HG02943 (cell line): ENCODE data around the gene UTP18.
A peak's percentile ranks its signal among the peaks of the same experiment; 100 is the strongest.
"Not testable (repeated sequence)": the region's sequence is repeated elsewhere in the genome, so short reads cannot be mapped to it uniquely, and the experiment has no call there.

Source experiments
- ATAC-seq: cut with Tn5 transposase; IDR thresholded peaks from one replicate; pipeline ENCODE4 v1.9.1; 2021; ENCODE audit warnings: mild to moderate bottlenecking, low read depth, moderate library complexity; ENCODE audit not compliant: unreplicated experiment

Gene UTP18

GRCh38 chr17:51258756-51259563 is 1.4 kb upstream of the UTP18 start:
- ATAC-seq = no peak

GRCh38 chr17:51259564-51260236 is 646 bp upstream of the UTP18 start, which contains the start of gene MBTD1:
MBTD1 (minus strand) TSS chr17:51260049; CDS start chr17:51225161, 34,888 bp downstream.
- ATAC-seq = peak; percentile 82

GRCh38 chr17:51261024-51261963 is 948 bp downstream of the UTP18 start:
- ATAC-seq = no peak

GRCh38 chr17:51263006-51263405 is 2.7 kb downstream of the UTP18 start:
- ATAC-seq = no peak

- ATAC-seq = not testable (repeated sequence)
Observed at GRCh38 chr17:51264466-51264865, 4.1 kb downstream of the UTP18 start.

GRCh38 chr17:51269991-51270390 is 9.6 kb downstream of the UTP18 start:
- ATAC-seq = no peak

GRCh38 chr17:51270636-51271035 is 10.3 kb downstream of the UTP18 start:
- no peak for ATAC-seq

- ATAC-seq = no peak
Observed at GRCh38 chr17:51272812-51273211, 12.5 kb downstream of the UTP18 start.

- no peak for ATAC-seq
Observed at GRCh38 chr17:51275381-51275780, 15.0 kb downstream of the UTP18 start.

GRCh38 chr17:51279183-51279582 is 18.8 kb downstream of the UTP18 start:
- ATAC-seq = no peak

GRCh38 chr17:51287412-51287811 is 27.1 kb downstream of the UTP18 start:
- no peak for ATAC-seq

GRCh38 chr17:51289696-51290111 is 29.4 kb downstream of the UTP18 start:
- no peak for ATAC-seq

- ATAC-seq = not testable (repeated sequence)
Observed at GRCh38 chr17:51294338-51294737, 34.0 kb downstream of the UTP18 start.

- no peak for ATAC-seq
Observed at GRCh38 chr17:51298508-51299371, 38.4 kb downstream of the UTP18 start.

GRCh38 chr17:51299859-51300258 is 39.5 kb downstream of the UTP18 start:
- ATAC-seq = no peak

- no peak for ATAC-seq
Observed at GRCh38 chr17:51305182-51305581, 44.8 kb downstream of the UTP18 start.

- not testable (repeated sequence) for ATAC-seq
Observed at GRCh38 chr17:51312003-51312402, 51.7 kb downstream of the UTP18 start.

GRCh38 chr17:51319186-51319585 is 58.8 kb downstream of the UTP18 start:
- no peak for ATAC-seq

- ATAC-seq = no peak
Observed at GRCh38 chr17:51322390-51323029, 62.2 kb downstream of the UTP18 start.
